IPS-18c (cell line): ENCODE measurements around the gene ZCCHC14.

ENCODE experiments used
- H3K4me3 ChIP-seq: 2 replicates; pipeline ENCODE4 v1.7.0; 2013; ENCODE audit warnings: low read depth, mild to moderate bottlenecking, low read length, moderate library complexity; ENCODE audit not compliant: insufficient read depth
- H3K9me3 ChIP-seq: one replicate; pipeline ENCODE4 v1.6.1; 2013; ENCODE audit warnings: mild to moderate bottlenecking, low read length, moderate library complexity; ENCODE audit not compliant: control insufficient read depth, insufficient read depth

The ZCCHC14 gene

GRCh38 chr16:87436225-87437172, 56.3 kb downstream of the ZCCHC14 start:
- H3K9me3 ChIP-seq = no peaks in the 10 kb centered on the region

GRCh38 chr16:87435372-87436224, 57.2 kb downstream of the ZCCHC14 start:
- no peak overlapping the region for H3K4me3 ChIP-seq
- no peaks in the 10 kb centered on the region for H3K9me3 ChIP-seq

More at GRCh38 chr16:87436225-87437172, 56.3 kb downstream of the ZCCHC14 start:
- H3K4me3 ChIP-seq = no peak overlapping the region

- H3K9me3 ChIP-seq = no peaks in the 10 kb centered on the region
- no peak overlapping the region for H3K4me3 ChIP-seq
These were observed 58.6 kb downstream of the ZCCHC14 start for GRCh38 chr16:87434146-87434667.

- H3K9me3 ChIP-seq = no peaks in the 10 kb centered on the region
These were observed 60.4 kb downstream of the ZCCHC14 start for GRCh38 chr16:87432330-87432915.

GRCh38 chr16:87431926-87432325, 60.9 kb downstream of the ZCCHC14 start:
- Histone ChIP-seq H3K4me3 (no peak overlapping the region), H3K9me3 (no peaks in the 10 kb centered on the region)

More at GRCh38 chr16:87432330-87432915, 60.4 kb downstream of the ZCCHC14 start:
- H3K4me3 ChIP-seq = no peak overlapping the region

- no peak overlapping the region for H3K4me3 ChIP-seq
- no peaks in the 10 kb centered on the region for H3K9me3 ChIP-seq
These were observed 66.2 kb downstream of the ZCCHC14 start for GRCh38 chr16:87426423-87427215.

- Histone ChIP-seq H3K9me3 (no peaks in the 10 kb centered on the region), H3K4me3 (no peak overlapping the region)
These were observed 66.9 kb downstream of the ZCCHC14 start for GRCh38 chr16:87425941-87426340.

GRCh38 chr16:87424266-87424665, 68.6 kb downstream of the ZCCHC14 start:
- Histone ChIP-seq H3K9me3 (no peaks in the 10 kb centered on the region), H3K4me3 (no peak overlapping the region)

GRCh38 chr16:87423429-87423828, 69.4 kb downstream of the ZCCHC14 start:
- Histone ChIP-seq H3K4me3 (no peak overlapping the region), H3K9me3 (no peaks in the 10 kb centered on the region)

GRCh38 chr16:87422106-87422505, 70.7 kb downstream of the ZCCHC14 start:
- no peaks in the 10 kb centered on the region for H3K9me3 ChIP-seq
- H3K4me3 ChIP-seq = no peak overlapping the region

- Histone ChIP-seq H3K9me3 (no peaks in the 10 kb centered on the region), H3K4me3 (no peak overlapping the region)
These were observed 71.6 kb downstream of the ZCCHC14 start for GRCh38 chr16:87421003-87421912.

GRCh38 chr16:87420026-87421002, 72.5 kb downstream of the ZCCHC14 start:
- Histone ChIP-seq H3K4me3 (no peak overlapping the region), H3K9me3 (no peaks in the 10 kb centered on the region)

GRCh38 chr16:87418644-87419043, 74.2 kb downstream of the ZCCHC14 start:
- H3K4me3 ChIP-seq = no peak overlapping the region
- no peaks in the 10 kb centered on the region for H3K9me3 ChIP-seq

GRCh38 chr16:87418216-87418615, 74.6 kb downstream of the ZCCHC14 start:
- H3K9me3 ChIP-seq = no peaks in the 10 kb centered on the region

GRCh38 chr16:87417528-87417910, 75.3 kb downstream of the ZCCHC14 start:
- Histone ChIP-seq H3K9me3 (no peaks in the 10 kb centered on the region), H3K4me3 (no peak overlapping the region)

More at GRCh38 chr16:87418216-87418615, 74.6 kb downstream of the ZCCHC14 start:
- no peak overlapping the region for H3K4me3 ChIP-seq
